Right lobe of liver (tissue), 4 donors: Measurements from ENCODE around the gene CACNA1F.

Experiments
- CTCF ChIP-seq, 4 donors: fragments of 200-600 bp in 3 of 4; fragments of 450-650 bp in 1 of 4; IDR thresholded peaks; one replicate each; pipeline versions ENCODE4 v1.5.1 to v1.8.0; 2016 to 2022; ENCODE audit warnings: antibody characterized with exemption in 4 of 4, mild to moderate bottlenecking in 2 of 4
- POLR2A ChIP-seq: fragments of 450-650 bp; IDR thresholded peaks from one replicate; pipeline ENCODE4 v1.6.1; 2017; ENCODE audit warnings: antibody characterized with exemption, mild to moderate bottlenecking
- donor health status: DM: no; HTN: no; CAD: no.
- donor health status: DM: no; HTN: no; CAD: no.
- donor health status: DM: no; HTN: yes; CAD: no.

- TF ChIP-seq CTCF (IDR thresholded peaks at IDR 0.05), result no peak
- no peak for TF ChIP-seq POLR2A
Measured at GRCh38 chrX:49221868-49222267, 11.3 kb downstream of the CACNA1F start.
